ENCODE data around the gene DUSP19.

- TF ChIP-seq POLR2AphosphoS5 (IDR thresholded peaks at IDR 0.05; ENCODE audit: borderline replicate concordance, low read depth, low read length) (no peak), EZH2 (IDR thresholded peaks at IDR 0.05) (no peak)
These were observed 15.5 kb upstream of the DUSP19 start for GRCh38 chr2:183063083-183063482.
